Natural killer cell treated with Interleukin-12 subunit alpha and Interleukin-12 subunit beta and Interleukin-15 and Interleukin-18, amount 100 ng/mL, for 72 hours (primary cell): ENCODE measurements around the gene ATP5MK. TPM values are rescaled to one million over a fixed set of nuclear protein-coding genes. Genes with fewer than 3 reads are reported as not detected.

ENCODE experiments used
- ATAC-seq, 2 donors: fragments of 150-1000 bp; cut with Tn5 transposase in 1 of 2; sonication (Bioruptor Pico), chemical (Tn5 transposase) in 1 of 2; 2 replicates each; pipeline ENCODE4 v1.10.0; 2021
- DNase-seq: peaks from one replicate; pipeline ENCODE4 v3.0.0; 2022; ENCODE audit warnings: low spot score
- H3K27ac Mint-ChIP-seq, 2 donors: 1 replicate in 1 of 2; 2 replicates in 1 of 2; pipeline ENCODE4 v1.8.0; 2022; ENCODE audit warnings: mixed read lengths in 2 of 2, mild to moderate bottlenecking in 1 of 2, moderate library complexity in 1 of 2
- H3K27me3 Mint-ChIP-seq, 2 donors: 1 replicate in 1 of 2; 2 replicates in 1 of 2; pipeline ENCODE4 v1.8.0; 2022; ENCODE audit warnings: mixed read lengths in 2 of 2
- H3K36me3 Mint-ChIP-seq: one replicate; pipeline ENCODE4 v1.8.0; 2022; ENCODE audit warnings: mixed read lengths
- H3K4me1 Mint-ChIP-seq, 2 donors: 1 replicate in 1 of 2; 2 replicates in 1 of 2; pipeline ENCODE4 v1.8.0; 2022; ENCODE audit warnings: low read depth in 2 of 2, mixed read lengths in 2 of 2, mild to moderate bottlenecking in 1 of 2
- H3K4me3 Mint-ChIP-seq: one replicate; pipeline ENCODE4 v1.8.0; 2022; ENCODE audit warnings: mixed read lengths
- H3K9me3 Mint-ChIP-seq: 2 replicates; pipeline ENCODE4 v1.8.0; 2022; ENCODE audit warnings: mixed read lengths
- total RNA-seq, 2 donors: library from RNA; stranded (reverse); gene quantifications; one replicate each; pipeline ENCODE4 v1.2.3, GENCODE V29; 2022

The ATP5MK gene, protein sequence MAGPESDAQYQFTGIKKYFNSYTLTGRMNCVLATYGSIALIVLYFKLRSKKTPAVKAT
- 100 to 1,000 TPM; 161 to 302 TPM for total RNA-seq

GRCh38 chr10:103396067-103396788 lies at the start of gene ATP5MK, which contains the start of gene PDCD11:
Gene ATP5MK, minus strand, starts transcription at chr10:103396475. Its CDS starts 4,018 bp downstream, at chr10:103392457.
Gene PDCD11, plus strand, starts transcription at chr10:103396626. Its CDS starts 1,801 bp downstream, at chr10:103398427.
- peak within 1 kb of the TSS; percentile 78 to 94 for H3K27ac Mint-ChIP-seq
- H3K4me1 Mint-ChIP-seq, result peaks cover 34 to 47% of the 10 kb centered on the region in 2 donors
- peak; percentile 98 for DNase-seq
- no peaks in the 10 kb centered on the region for H3K27me3 Mint-ChIP-seq
- peaks cover 23% of the 10 kb centered on the region for H3K36me3 Mint-ChIP-seq
- H3K4me3 Mint-ChIP-seq, result peak within 1 kb of the TSS; percentile 99
- no peaks in the 10 kb centered on the region for H3K9me3 Mint-ChIP-seq
- ATAC-seq, result peak; percentile 100

DNA sequence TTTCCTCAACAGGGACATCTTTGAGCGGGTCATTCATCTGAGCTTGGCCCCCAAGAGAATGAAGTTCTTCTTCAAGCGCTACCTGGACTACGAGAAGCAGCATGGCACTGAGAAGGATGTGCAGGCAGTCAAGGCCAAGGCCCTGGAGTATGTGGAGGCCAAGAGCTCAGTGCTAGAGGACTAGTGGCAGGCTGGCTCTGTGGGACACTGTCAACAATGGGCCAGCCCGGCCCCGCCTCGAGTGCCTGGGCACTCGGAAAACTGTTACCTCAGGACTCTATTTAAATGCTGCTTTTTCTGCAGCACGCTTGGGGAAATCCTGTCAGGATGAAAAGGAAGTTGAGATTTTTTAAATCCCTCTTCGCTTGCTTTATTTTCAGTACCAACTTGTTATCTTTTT lies 49.1 kb upstream of the ATP5MK start:
- Mint-ChIP-seq H3K27me3 (no peaks in the 10 kb centered on the region), H3K9me3 (no peaks in the 10 kb centered on the region), H3K4me3 (no peak overlapping the region), H3K27ac (peak overlapping the region in 1 of 2 donors; percentile 9), H3K4me1 (peaks cover 17 to 44% of the 10 kb centered on the region in 2 donors), H3K36me3 (peaks cover 7% of the 10 kb centered on the region)
- ATAC-seq (no peak), DNase-seq (no peak)

GRCh38 chr10:103444478-103444877 lies 48.2 kb upstream of the ATP5MK start:
- peak overlapping the region in 1 of 2 donors; percentile 68 for H3K27ac Mint-ChIP-seq
- no peak for DNase-seq

GRCh38 chr10:103443475-103444185 lies 47.4 kb upstream of the ATP5MK start:
- peak overlapping the region in 1 of 2 donors; percentile 68 for H3K27ac Mint-ChIP-seq
- H3K36me3 Mint-ChIP-seq, result peaks cover 14% of the 10 kb centered on the region
- ATAC-seq (no peak), DNase-seq (no peak)
- peaks cover 2 to 30% of the 10 kb centered on the region in 2 donors for H3K4me1 Mint-ChIP-seq
- no peaks in the 10 kb centered on the region for H3K9me3 Mint-ChIP-seq
- H3K27me3 Mint-ChIP-seq, result no peaks in the 10 kb centered on the region
- H3K4me3 Mint-ChIP-seq, result no peak overlapping the region

More at GRCh38 chr10:103444478-103444877, 48.2 kb upstream of the ATP5MK start:
- Mint-ChIP-seq H3K9me3 (no peaks in the 10 kb centered on the region), H3K4me1 (peaks cover 11 to 39% of the 10 kb centered on the region in 2 donors), H3K27me3 (no peaks in the 10 kb centered on the region), H3K4me3 (no peak overlapping the region), H3K36me3 (peaks cover 16% of the 10 kb centered on the region)
- ATAC-seq, result no peak

DNA sequence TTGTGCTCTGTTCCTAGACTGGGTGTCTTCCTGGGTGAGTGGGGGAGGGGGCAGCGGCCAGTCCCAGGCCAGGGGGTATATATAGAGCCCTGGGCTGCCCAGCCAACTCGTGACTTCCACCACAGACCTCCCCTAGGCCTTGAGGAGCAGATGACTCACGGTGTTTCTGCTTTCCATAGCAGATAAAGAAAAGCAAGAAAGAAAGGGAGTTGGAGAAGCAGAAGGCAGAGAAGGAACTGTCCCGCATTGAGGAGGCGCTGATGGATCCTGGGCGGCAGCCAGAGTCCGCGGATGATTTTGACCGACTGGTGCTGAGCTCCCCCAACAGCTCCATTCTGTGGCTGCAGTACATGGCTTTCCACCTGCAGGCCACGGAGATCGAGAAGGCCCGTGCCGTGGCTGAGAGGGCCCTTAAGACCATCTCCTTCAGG lies 45.8 kb upstream of the ATP5MK start:
- Mint-ChIP-seq H3K36me3 (peaks cover 23% of the 10 kb centered on the region), H3K4me1 (peaks cover 0 to 22% of the 10 kb centered on the region in 2 donors), H3K27me3 (no peaks in the 10 kb centered on the region), H3K4me3 (no peak overlapping the region), H3K9me3 (no peaks in the 10 kb centered on the region), H3K27ac (no peak overlapping the region)
- DNase-seq (no peak), ATAC-seq (no peak)

GRCh38 chr10:103441611-103442010 lies 45.3 kb upstream of the ATP5MK start:
- no peak overlapping the region for H3K4me3 Mint-ChIP-seq
- H3K4me1 Mint-ChIP-seq, result peaks cover 0 to 19% of the 10 kb centered on the region in 2 donors
- ATAC-seq, result no peak
- H3K9me3 Mint-ChIP-seq, result no peaks in the 10 kb centered on the region
- H3K36me3 Mint-ChIP-seq, result peaks cover 23% of the 10 kb centered on the region
- no peaks in the 10 kb centered on the region for H3K27me3 Mint-ChIP-seq
- H3K27ac Mint-ChIP-seq, result no peak overlapping the region
- no peak for DNase-seq

GRCh38 chr10:103441206-103441605 lies 44.9 kb upstream of the ATP5MK start:
- Mint-ChIP-seq H3K4me1 (peaks cover 0 to 16% of the 10 kb centered on the region in 2 donors), H3K27ac (no peak overlapping the region), H3K9me3 (no peaks in the 10 kb centered on the region), H3K27me3 (no peaks in the 10 kb centered on the region), H3K36me3 (peaks cover 23% of the 10 kb centered on the region), H3K4me3 (no peak overlapping the region)
- ATAC-seq, result no peak
- no peak for DNase-seq

DNA sequence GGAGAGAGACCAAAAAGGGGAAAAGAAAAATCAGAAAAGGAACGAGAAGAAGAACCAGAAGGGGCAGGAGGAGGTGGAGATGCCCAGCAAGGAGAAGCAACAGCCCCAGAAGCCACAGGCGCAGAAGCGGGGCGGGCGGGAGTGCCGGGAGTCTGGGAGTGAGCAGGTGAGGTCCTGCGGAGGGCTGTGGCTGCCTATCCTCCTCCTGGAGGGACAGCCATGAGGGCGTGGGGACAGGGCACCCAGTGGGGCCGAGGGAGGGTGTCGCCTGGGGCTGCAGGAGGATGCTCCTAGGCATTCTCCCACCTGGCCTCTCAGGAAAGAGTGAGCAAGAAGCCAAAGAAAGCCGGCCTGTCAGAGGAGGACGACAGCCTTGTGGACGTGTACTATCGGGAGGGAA lies 44.1 kb upstream of the ATP5MK start:
- peak overlapping the region in 1 of 2 donors; percentile 50 for H3K27ac Mint-ChIP-seq

GRCh38 chr10:103439776-103440175 lies 43.5 kb upstream of the ATP5MK start:
- peaks cover 0 to 7% of the 10 kb centered on the region in 2 donors for H3K4me1 Mint-ChIP-seq
- no peak for ATAC-seq
- H3K27ac Mint-ChIP-seq, result peak overlapping the region in 1 of 2 donors; percentile 50
- peaks cover 23% of the 10 kb centered on the region for H3K36me3 Mint-ChIP-seq
- H3K27me3 Mint-ChIP-seq, result no peaks in the 10 kb centered on the region
- no peak overlapping the region for H3K4me3 Mint-ChIP-seq
- no peaks in the 10 kb centered on the region for H3K9me3 Mint-ChIP-seq
- no peak for DNase-seq

More for the DNA sequence above, 44.1 kb upstream of the ATP5MK start:
- no peaks in the 10 kb centered on the region for H3K27me3 Mint-ChIP-seq
- no peaks in the 10 kb centered on the region for H3K9me3 Mint-ChIP-seq
- H3K4me1 Mint-ChIP-seq, result peaks cover 0 to 13% of the 10 kb centered on the region in 2 donors
- DNase-seq, result no peak
- no peak for ATAC-seq
- H3K4me3 Mint-ChIP-seq, result no peak overlapping the region
- H3K36me3 Mint-ChIP-seq, result peaks cover 23% of the 10 kb centered on the region

- H3K4me3 Mint-ChIP-seq, result no peak overlapping the region
- no peaks in the 10 kb centered on the region for H3K4me1 Mint-ChIP-seq
- ATAC-seq (no peak), DNase-seq (no peak)
- H3K9me3 Mint-ChIP-seq, result no peaks in the 10 kb centered on the region
- peaks cover 34% of the 10 kb centered on the region for H3K36me3 Mint-ChIP-seq
- no peak overlapping the region for H3K27ac Mint-ChIP-seq
- no peaks in the 10 kb centered on the region for H3K27me3 Mint-ChIP-seq
These were observed 37.6 kb upstream of the ATP5MK start for GRCh38 chr10:103433858-103434257.

DNA sequence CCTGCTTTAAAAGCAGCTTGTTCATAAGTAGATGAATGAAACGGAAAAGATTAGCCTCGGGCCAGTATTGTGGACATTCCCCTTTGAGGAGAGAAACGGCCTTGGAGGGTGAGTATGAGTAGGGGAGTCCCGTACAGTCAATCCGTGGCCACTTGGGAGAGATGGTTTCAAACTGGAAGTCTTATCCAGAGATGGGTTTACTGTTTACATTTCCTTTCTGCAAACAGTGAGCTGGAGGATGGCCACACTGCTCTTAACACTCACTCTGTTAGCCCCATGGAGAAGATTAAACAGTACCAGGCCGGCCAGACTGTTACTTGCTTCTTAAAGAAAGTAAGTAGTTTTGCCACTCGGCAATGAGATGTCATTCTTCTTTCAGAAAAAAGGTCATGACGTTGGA lies 35.6 kb upstream of the ATP5MK start:
- Mint-ChIP-seq H3K27ac (no peak overlapping the region), H3K9me3 (no peaks in the 10 kb centered on the region), H3K4me3 (no peak overlapping the region), H3K36me3 (peaks cover 26% of the 10 kb centered on the region), H3K27me3 (no peaks in the 10 kb centered on the region), H3K4me1 (no peaks in the 10 kb centered on the region)
- ATAC-seq (no peak), DNase-seq (no peak)

DNA sequence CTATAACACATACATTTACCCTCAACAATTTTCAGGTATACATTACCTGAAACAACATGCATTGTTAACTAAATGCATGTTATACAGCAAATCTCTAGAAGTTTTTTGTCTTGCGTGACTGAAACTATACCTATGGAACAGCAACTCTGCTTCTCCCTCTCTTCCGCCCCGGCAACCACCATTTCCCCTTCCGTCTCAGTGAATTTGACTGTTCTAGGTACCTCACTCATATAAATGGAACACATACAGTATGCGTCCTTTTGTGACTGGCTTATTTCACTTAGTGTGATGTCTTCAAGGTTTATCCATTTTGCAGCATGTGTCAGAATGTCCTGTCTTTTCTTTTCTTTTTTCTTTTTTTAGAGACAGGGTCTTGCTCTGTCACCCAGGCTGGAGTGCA lies 33.4 kb upstream of the ATP5MK start:
- H3K9me3 Mint-ChIP-seq, result no peaks in the 10 kb centered on the region
- H3K4me3 Mint-ChIP-seq, result peak overlapping the region; percentile 29
- DNase-seq, result no peak
- H3K4me1 Mint-ChIP-seq, result no peaks in the 10 kb centered on the region
- H3K27ac Mint-ChIP-seq, result peak overlapping the region in 1 of 2 donors; percentile 29
- H3K27me3 Mint-ChIP-seq, result no peaks in the 10 kb centered on the region
- ATAC-seq, result no peak
- H3K36me3 Mint-ChIP-seq, result peaks cover 30% of the 10 kb centered on the region

GRCh38 chr10:103428989-103429643 lies 32.8 kb upstream of the ATP5MK start:
- DNase-seq, result no peak

More at GRCh38 chr10:103428989-103429643, 32.8 kb upstream of the ATP5MK start:
- H3K27me3 Mint-ChIP-seq, result no peaks in the 10 kb centered on the region
- no peak for ATAC-seq
- H3K4me1 Mint-ChIP-seq, result no peaks in the 10 kb centered on the region
- H3K36me3 Mint-ChIP-seq, result peaks cover 35% of the 10 kb centered on the region
- peak overlapping the region in 1 of 2 donors; percentile 29 for H3K27ac Mint-ChIP-seq
- H3K4me3 Mint-ChIP-seq, result peak overlapping the region; percentile 29
- no peaks in the 10 kb centered on the region for H3K9me3 Mint-ChIP-seq
